SKM-1 treated with dmso at 0.1 percent for 144 hours (cell line): ENCODE results near the gene TNFRSF1B.
A peak's percentile ranks its signal among the peaks of the same experiment; 100 is the strongest.

Experiments
- DNase-seq: peaks from one replicate; lab custom pipeline; 2025; ENCODE audit not compliant: unreplicated experiment; lab: John Stamatoyannopoulos, UW

The TNFRSF1B gene

GRCh38 chr1:12166834-12167492, at the start of gene TNFRSF1B:
Gene TNFRSF1B, plus strand, starts transcription at chr1:12166991. Its CDS starts 101 bp downstream, at chr1:12167092.
- peak; percentile 55 for DNase-seq

- no peak for DNase-seq
Measured at GRCh38 chr1:12121212-12122003, 45.4 kb upstream of the TNFRSF1B start.

- DNase-seq, result no peak
Measured at GRCh38 chr1:12123172-12123571, 43.6 kb upstream of the TNFRSF1B start.

GRCh38 chr1:12124693-12125421, 41.9 kb upstream of the TNFRSF1B start:
- peak; percentile 51 for DNase-seq

- DNase-seq, result peak; percentile 36
Measured at GRCh38 chr1:12125422-12126355, 41.1 kb upstream of the TNFRSF1B start.

GRCh38 chr1:12126781-12127180, 40.0 kb upstream of the TNFRSF1B start:
- no peak for DNase-seq

GRCh38 chr1:12127206-12127810, 39.5 kb upstream of the TNFRSF1B start:
- DNase-seq, result no peak

- no peak for DNase-seq
Measured at GRCh38 chr1:12128120-12128519, 38.7 kb upstream of the TNFRSF1B start.

- no peak for DNase-seq
Measured at GRCh38 chr1:12129624-12130023, 37.2 kb upstream of the TNFRSF1B start.

GRCh38 chr1:12130466-12131130, 36.2 kb upstream of the TNFRSF1B start:
- DNase-seq, result no peak

GRCh38 chr1:12132078-12132477, 34.7 kb upstream of the TNFRSF1B start:
- DNase-seq, result no peak

- DNase-seq, result no peak
Measured at GRCh38 chr1:12134716-12135115, 32.1 kb upstream of the TNFRSF1B start.

GRCh38 chr1:12135612-12136011, 31.2 kb upstream of the TNFRSF1B start:
- no peak for DNase-seq

GRCh38 chr1:12136916-12137610, 29.7 kb upstream of the TNFRSF1B start:
- no peak for DNase-seq

GRCh38 chr1:12138196-12139168, 28.3 kb upstream of the TNFRSF1B start:
- DNase-seq, result no peak

GRCh38 chr1:12140016-12140415, 26.8 kb upstream of the TNFRSF1B start:
- no peak for DNase-seq

GRCh38 chr1:12140515-12141162, 26.2 kb upstream of the TNFRSF1B start:
- DNase-seq, result no peak
